GM10847 (cell line): ENCODE results near the gene LIN37.

ENCODE experiments used
- POLR2A ChIP-seq: IDR thresholded peaks from 2 replicates; pipeline ENCODE4 v1.6.1; 2011; ENCODE audit not compliant: insufficient read length; ENCODE audit errors: extremely low read depth

Gene LIN37

GRCh38 chr19:35764432-35765315 lies 16.3 kb downstream of the LIN37 start:
- no peak for TF ChIP-seq POLR2A

GRCh38 chr19:35766571-35767104 lies 18.3 kb downstream of the LIN37 start:
- TF ChIP-seq POLR2A = no peak

GRCh38 chr19:35767288-35768081 lies 19.1 kb downstream of the LIN37 start:
- TF ChIP-seq POLR2A = no peak

- TF ChIP-seq POLR2A = no peak
These were observed 19.7 kb downstream of the LIN37 start for GRCh38 chr19:35768082-35768421.

- no peak for TF ChIP-seq POLR2A
These were observed 24.8 kb downstream of the LIN37 start for GRCh38 chr19:35773020-35773806.

GRCh38 chr19:35774274-35775045 lies 26.1 kb downstream of the LIN37 start:
- TF ChIP-seq POLR2A = no peak

GRCh38 chr19:35775046-35775297 lies 26.6 kb downstream of the LIN37 start:
- no peak for TF ChIP-seq POLR2A

- TF ChIP-seq POLR2A = peak; percentile 55
These were observed 27.1 kb downstream of the LIN37 start, which contains the start of gene ARHGAP33 for GRCh38 chr19:35775298-35776101. TSS of gene ARHGAP33 (plus strand) at chr19:35775564. CDS start at chr19:35775659, 95 bp downstream.

- no peak for TF ChIP-seq POLR2A
These were observed 27.9 kb downstream of the LIN37 start for GRCh38 chr19:35776102-35776788.

GRCh38 chr19:35777086-35777841 lies 28.9 kb downstream of the LIN37 start:
- no peak for TF ChIP-seq POLR2A

- TF ChIP-seq POLR2A = no peak
These were observed 29.6 kb downstream of the LIN37 start for GRCh38 chr19:35777961-35778360.

GRCh38 chr19:35779033-35779432 lies 30.7 kb downstream of the LIN37 start:
- TF ChIP-seq POLR2A = no peak

- no peak for TF ChIP-seq POLR2A
These were observed 31.7 kb downstream of the LIN37 start for GRCh38 chr19:35780058-35780457.

GRCh38 chr19:35780717-35781116 lies 32.3 kb downstream of the LIN37 start:
- TF ChIP-seq POLR2A = no peak
